Renal cortex interstitium (tissue), 11 donors: ENCODE results near the gene PITRM1. TPM values are rescaled to one million over a fixed set of nuclear protein-coding genes. Genes with fewer than 3 reads are reported as not detected.

Experiments used
- DNase-seq, 11 donors: peaks; one replicate each; pipeline ENCODE4 v3.0.0-alpha.2; 2013; ENCODE audit warnings: low read depth in 9 of 11, low spot score in 4 of 11; ENCODE audit errors: extremely low read depth in 1 of 11
- polyA plus RNA-seq, 3 donors: library from polyadenylated mRNA; unstranded; fragments of 120-200 nt; gene quantifications; one replicate each; pipeline ENCODE4 v1.2.1, GENCODE V29; 2013; ENCODE audit not compliant: insufficient read length in 3 of 3

PITRM1 gene
- polyA plus RNA-seq, 3 donors: 66.2 to 78.1 (median 68.8) TPM

GRCh38 chr10:3098689-3099088 lies 73.9 kb downstream of the PITRM1 start:
- no peak for DNase-seq

DNA sequence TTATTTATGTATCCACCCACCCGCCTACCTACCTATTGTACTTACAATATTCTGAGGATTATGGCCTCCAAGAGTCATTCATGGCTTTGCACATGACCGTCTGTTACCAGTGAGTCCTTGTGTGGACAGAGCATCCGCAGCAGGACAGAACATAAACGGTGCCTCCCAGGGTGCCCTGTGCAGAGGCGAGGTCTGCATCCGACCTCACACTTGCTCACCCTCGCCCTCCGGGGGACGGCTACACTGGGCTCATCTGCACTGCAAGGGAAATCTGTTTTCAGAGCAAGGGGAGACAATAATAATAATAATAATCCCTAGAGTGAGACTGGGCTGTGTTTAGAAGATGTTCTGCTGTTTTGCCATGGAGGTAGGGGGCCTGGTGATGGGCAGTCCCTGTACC lies 75.4 kb downstream of the PITRM1 start:
- no peak for DNase-seq

DNA sequence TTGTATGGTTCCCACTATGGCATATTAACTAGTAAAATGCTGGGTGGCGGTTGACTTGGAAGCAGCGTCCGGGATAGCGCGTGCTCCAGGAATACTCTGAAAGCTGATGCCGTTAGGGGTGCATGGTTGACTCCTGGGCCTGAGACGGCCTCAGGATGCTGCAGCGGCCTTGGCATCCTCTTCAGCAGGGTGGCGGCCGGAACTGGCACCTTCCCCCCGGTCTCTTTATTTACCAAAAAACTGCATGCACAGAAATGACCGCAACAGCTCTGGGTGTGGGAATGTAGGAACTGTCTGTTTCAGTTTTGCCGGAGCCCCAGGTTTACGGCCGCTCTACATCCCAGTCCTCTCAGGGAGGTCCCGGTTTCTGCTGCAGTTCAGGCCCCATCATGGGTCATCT lies 76.4 kb downstream of the PITRM1 start:
- DNase-seq: no peak

DNA sequence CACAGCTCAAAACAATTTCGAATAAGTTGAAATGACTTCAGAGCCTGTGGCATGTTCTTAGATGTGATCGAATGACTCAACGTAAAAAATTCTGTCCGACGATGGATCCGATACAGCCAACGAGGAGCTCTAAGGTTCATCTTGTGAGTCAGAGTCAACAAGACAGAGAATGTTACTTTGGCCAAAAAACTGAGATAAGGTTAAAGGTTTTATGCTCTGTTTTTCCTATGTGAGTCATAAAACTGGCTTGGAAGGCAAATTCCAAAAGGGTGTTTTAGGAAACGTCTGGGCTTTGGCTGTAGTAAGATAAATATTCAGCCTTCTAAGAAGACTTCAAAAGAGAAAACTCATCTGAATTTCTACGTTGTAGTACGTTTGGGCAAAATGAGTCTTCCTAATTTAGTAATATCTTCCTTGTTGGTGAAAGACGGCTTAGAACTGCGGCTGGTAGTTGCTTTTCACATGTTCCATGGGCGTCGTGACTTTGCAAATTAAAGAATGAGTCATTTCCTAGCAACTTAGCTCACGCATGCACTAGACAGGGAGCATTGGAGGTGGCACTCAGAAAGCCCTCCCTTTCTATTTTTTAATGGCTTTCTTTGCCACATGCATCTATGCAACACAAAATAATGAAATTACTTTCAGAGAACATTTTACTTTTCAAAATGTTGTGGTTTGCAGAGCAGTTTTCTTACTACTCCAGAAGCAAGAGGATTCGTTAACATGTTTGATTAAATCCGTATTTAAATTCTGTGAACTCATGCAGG lies 77.0 kb downstream of the PITRM1 start:
- peak in 1 of 11 donors; percentile 29 for DNase-seq

DNA sequence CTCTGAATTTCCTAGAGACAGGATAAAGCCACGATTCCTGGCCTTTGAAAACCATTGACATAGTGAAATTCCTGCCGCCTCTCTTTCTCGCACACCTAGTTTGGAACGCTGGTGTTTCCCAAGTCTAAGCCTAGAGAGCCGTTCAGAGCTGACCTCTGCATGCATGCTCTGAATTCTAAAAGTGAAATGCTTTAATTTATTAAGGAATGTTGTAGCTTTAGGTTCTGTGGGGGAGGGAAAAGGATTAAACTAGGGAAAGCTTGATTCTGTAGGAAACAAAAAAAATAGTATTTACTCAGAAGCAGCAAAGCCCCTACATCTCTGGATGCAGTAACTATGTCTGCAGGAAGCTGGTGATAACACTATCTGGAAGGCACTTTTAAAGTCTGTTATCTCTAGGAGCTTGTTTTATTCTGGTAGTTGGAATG lies 78.0 kb downstream of the PITRM1 start:
- peak in 1 of 11 donors; percentile 26 for DNase-seq

DNA sequence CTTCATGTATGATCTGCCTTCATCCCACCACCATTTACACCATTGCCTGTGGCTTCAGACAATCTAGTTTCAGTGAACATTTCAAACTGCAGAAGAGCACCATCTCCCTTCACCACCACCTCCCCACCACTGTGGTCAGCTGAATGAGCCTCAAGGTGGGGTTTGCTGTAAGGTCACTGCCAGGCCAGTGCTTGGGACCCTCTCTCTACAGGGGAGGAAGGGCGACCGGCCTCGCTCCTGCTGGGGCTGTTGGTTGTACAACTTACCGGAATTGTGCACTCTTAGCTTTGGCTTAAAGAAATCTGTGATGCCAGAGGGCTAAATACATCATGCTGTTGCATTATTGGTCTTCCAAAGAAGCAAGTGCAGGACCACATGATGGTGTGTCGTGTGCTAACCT lies 78.6 kb downstream of the PITRM1 start:
- DNase-seq: no peak

DNA sequence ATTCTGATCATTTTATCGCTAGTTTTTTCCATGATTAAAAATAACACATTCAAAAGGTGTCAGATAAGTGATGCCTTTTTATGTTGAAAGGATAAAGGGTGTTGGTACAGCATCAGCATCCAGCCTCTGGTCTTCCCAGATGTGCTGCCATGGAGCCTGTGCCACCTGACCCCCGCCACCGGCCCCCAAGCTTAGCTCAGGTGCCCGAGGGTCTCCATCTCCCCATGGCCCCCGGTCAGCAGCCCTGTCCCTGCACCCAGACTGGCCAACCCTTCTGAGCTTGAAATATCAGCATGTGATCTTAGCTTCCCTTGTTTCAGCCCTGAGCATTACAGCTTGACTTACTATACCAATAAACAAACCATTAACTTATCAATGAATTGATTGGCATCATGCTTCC lies 80.7 kb downstream of the PITRM1 start:
- DNase-seq: no peak

- DNase-seq: no peak
Observed at GRCh38 chr10:3090914-3091787, 81.4 kb downstream of the PITRM1 start.

DNA sequence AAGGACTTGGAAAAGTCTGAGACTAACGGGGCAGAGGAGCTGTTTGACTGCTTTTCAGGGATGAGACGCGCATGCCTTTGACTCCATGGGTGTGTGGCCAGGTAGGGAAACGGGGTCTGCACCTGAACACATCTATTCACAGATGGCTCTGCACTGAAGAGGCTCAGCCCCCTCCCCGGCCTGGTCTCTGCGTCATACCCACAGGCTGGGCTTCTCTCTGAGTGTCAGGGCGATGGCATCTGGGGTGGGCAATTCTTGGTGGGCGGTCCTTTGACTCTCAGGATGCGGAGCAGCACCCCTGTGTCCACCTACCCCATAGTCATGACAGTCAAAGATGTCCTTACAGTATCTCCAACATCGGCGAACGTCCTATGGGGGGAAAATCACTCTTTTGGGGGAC lies 82.2 kb downstream of the PITRM1 start:
- DNase-seq: no peak

Other genes with a start within 250 kb of the PITRM1 start
- 10 to 100 TPM; 31.8 to 55.1 (median 31.9) TPM for gene PFKP, start 105.2 kb downstream of the PITRM1 start, polyA plus RNA-seq